GM23338 (cell line): ENCODE data around the gene XYLT1. TPM values are rescaled to one million over a fixed set of nuclear protein-coding genes. Genes with fewer than 3 reads are reported as not detected.

ENCODE experiments used
- ATAC-seq: fragments of 200-7000 bp; cut with Tn5 transposase; 3 replicates; pipeline ENCODE4 v1.9.1; 2020
- DNase-seq: peaks from one replicate; pipeline ENCODE4 v3.0.0-alpha.2; 2015; ENCODE audit warnings: low spot score
- H2AFZ ChIP-seq: fragments of 200-600 bp; sonication (generic); 2 replicates; pipeline ENCODE4 v1.8.0; 2016; ENCODE audit warnings: antibody characterized with exemption, mild to moderate bottlenecking, moderate library complexity
- H3F3A ChIP-seq: fragments of 200-600 bp; sonication (generic); replicated peaks from 2 replicates; pipeline ENCODE4 v1.8.0; 2017; ENCODE audit warnings: antibody characterized with exemption, mixed run types, low read depth
- H3K27ac ChIP-seq: fragments of 200-600 bp; sonication (generic); 2 replicates; pipeline ENCODE4 v1.6.1; 2016; ENCODE audit warnings: low read depth
- H3K27me3 ChIP-seq: fragments of 200-600 bp; sonication (generic); 2 replicates; pipeline ENCODE4 v1.8.0; 2016; ENCODE audit warnings: mild to moderate bottlenecking, mixed run types, moderate library complexity; ENCODE audit not compliant: insufficient read depth
- H3K36me3 ChIP-seq: fragments of 200-600 bp; sonication (generic); 2 replicates; pipeline ENCODE4 v1.8.0; 2016; ENCODE audit warnings: mild to moderate bottlenecking; ENCODE audit not compliant: insufficient read depth
- H3K4me1 ChIP-seq: fragments of 200-600 bp; sonication (generic); 2 replicates; pipeline ENCODE4 v1.8.0; 2016; ENCODE audit warnings: mild to moderate bottlenecking, moderate library complexity; ENCODE audit not compliant: insufficient read depth
- H3K4me2 ChIP-seq: fragments of 200-600 bp; sonication (generic); 2 replicates; pipeline ENCODE4 v1.7.1; 2017; ENCODE audit warnings: mixed run types
- H3K4me3 ChIP-seq: fragments of 200-600 bp; sonication (generic); 2 replicates; pipeline ENCODE4 v1.6.1; 2016; ENCODE audit warnings: mixed run types
- H3K79me2 ChIP-seq: fragments of 200-600 bp; sonication (generic); replicated peaks from 2 replicates; pipeline ENCODE4 v1.8.0; 2017; ENCODE audit warnings: mild to moderate bottlenecking; ENCODE audit not compliant: insufficient read depth
- H3K9me2 ChIP-seq: fragments of 200-600 bp; sonication (generic); 2 replicates; pipeline ENCODE4 v1.8.0; 2017; ENCODE audit not compliant: insufficient read depth
- H4K20me1 ChIP-seq: fragments of 200-600 bp; sonication (generic); replicated peaks from 2 replicates; pipeline ENCODE4 v1.8.0; 2017; ENCODE audit warnings: mild to moderate bottlenecking; ENCODE audit not compliant: insufficient read depth
- H3K27ac Mint-ChIP-seq: 2 replicates; pipeline ENCODE4 v1.8.0; 2020; ENCODE audit warnings: inconsistent platforms, mild to moderate bottlenecking, moderate library complexity, mixed read lengths
- H3K27me3 Mint-ChIP-seq: 3 replicates; pipeline ENCODE4 v1.8.0; 2022; ENCODE audit warnings: low read depth, mild to moderate bottlenecking, moderate library complexity, mixed read lengths, inconsistent platforms; ENCODE audit not compliant: insufficient read depth, poor library complexity
- H3K36me3 Mint-ChIP-seq: 3 replicates; pipeline ENCODE4 v1.8.0; 2021; ENCODE audit warnings: low read depth, mild to moderate bottlenecking, inconsistent platforms, moderate library complexity, mixed read lengths
- H3K4me1 Mint-ChIP-seq: 3 replicates; pipeline ENCODE4 v1.8.0; 2020; ENCODE audit warnings: mild to moderate bottlenecking, inconsistent platforms, mixed read lengths
- H3K4me3 Mint-ChIP-seq: 3 replicates; pipeline ENCODE4 v1.8.0; 2021; ENCODE audit warnings: moderate library complexity, mild to moderate bottlenecking, inconsistent platforms, mixed read lengths
- H3K9me3 Mint-ChIP-seq: 3 replicates; pipeline ENCODE4 v1.8.0; 2020; ENCODE audit warnings: moderate library complexity, mild to moderate bottlenecking, inconsistent platforms, mixed read lengths
- CREB1 ChIP-seq: fragments of 250-450 bp; sonication (Bioruptor Pico); IDR thresholded peaks from 2 replicates; pipeline ENCODE4 v1.5.0; 2020; ENCODE audit warnings: low read depth, mild to moderate bottlenecking, moderate library complexity
- EZH2 ChIP-seq: fragments of 200-600 bp; sonication (generic); IDR thresholded peaks from one replicate; pipeline ENCODE4 v1.8.0; 2017; ENCODE audit warnings: antibody characterized with exemption, mild to moderate bottlenecking, low read depth; ENCODE audit not compliant: unreplicated experiment
- EZH2phosphoT487 ChIP-seq: fragments of 200-600 bp; sonication (generic); IDR thresholded peaks from one replicate; pipeline ENCODE4 v1.8.1; 2018; ENCODE audit warnings: antibody characterized with exemption; ENCODE audit not compliant: unreplicated experiment
- NANOG ChIP-seq: IDR thresholded peaks from 2 replicates; pipeline ENCODE4 v1.6.1; 2016; ENCODE audit warnings: antibody characterized with exemption, borderline replicate concordance
- POLR2AphosphoS5 ChIP-seq: IDR thresholded peaks from 2 replicates; pipeline ENCODE4 v1.6.1; 2016; ENCODE audit warnings: antibody characterized with exemption, low read depth
- ZNF331 ChIP-seq: fragments of 250-450 bp; sonication (Bioruptor Pico); IDR thresholded peaks from 2 replicates; pipeline ENCODE4 v1.5.0; 2020; ENCODE audit warnings: low read depth, mild to moderate bottlenecking, moderate library complexity
- polyA plus RNA-seq: library from polyadenylated mRNA; unstranded; fragments of >200 nt; fragmentation: Nextera tagmentation; extraction: Ambion mirVana; gene quantifications from 2 replicates; pipeline ENCODE4 v1.2.1, GENCODE V29; 2016
- total RNA-seq: library from RNA; depleted of rRNA; stranded (reverse); fragments of >200 nt; shearing (Covaris generic); gene quantifications from 2 replicates; pipeline ENCODE4 v1.2.3, GENCODE V29; 2014
- TF ChIP-seq, protein P1 (sequence below), 2 experiments: fragments of 200-600 bp in 1 of 2; sonication (generic) in 1 of 2; conservative IDR thresholded peaks; 2 replicates each; pipeline versions ENCODE4 v1.5.1 to v1.6.1; 2016 to 2017; ENCODE audit warnings: antibody characterized with exemption in 2 of 2, low read depth in 2 of 2, mild to moderate bottlenecking in 2 of 2, moderate library complexity in 1 of 2
- TF ChIP-seq, protein P2 (sequence below): IDR thresholded peaks from one replicate; pipeline ENCODE4 v1.6.1; 2018; ENCODE audit warnings: antibody characterized with exemption; ENCODE audit not compliant: unreplicated experiment
- TF ChIP-seq, protein P3 (sequence below): fragments of 250-450 bp; sonication (Bioruptor Pico); IDR thresholded peaks from 2 replicates; pipeline ENCODE4 v1.5.0; 2020; ENCODE audit warnings: mild to moderate bottlenecking, moderate library complexity
- TF ChIP-seq, protein P4 (sequence below): IDR thresholded peaks from 2 replicates; pipeline ENCODE4 v1.6.1; 2016; ENCODE audit warnings: antibody characterized with exemption

Gene XYLT1
- total and polyA plus RNA-seq, 2 experiments from 2014 or later = 3.5 to 24.7 TPM

DNA sequence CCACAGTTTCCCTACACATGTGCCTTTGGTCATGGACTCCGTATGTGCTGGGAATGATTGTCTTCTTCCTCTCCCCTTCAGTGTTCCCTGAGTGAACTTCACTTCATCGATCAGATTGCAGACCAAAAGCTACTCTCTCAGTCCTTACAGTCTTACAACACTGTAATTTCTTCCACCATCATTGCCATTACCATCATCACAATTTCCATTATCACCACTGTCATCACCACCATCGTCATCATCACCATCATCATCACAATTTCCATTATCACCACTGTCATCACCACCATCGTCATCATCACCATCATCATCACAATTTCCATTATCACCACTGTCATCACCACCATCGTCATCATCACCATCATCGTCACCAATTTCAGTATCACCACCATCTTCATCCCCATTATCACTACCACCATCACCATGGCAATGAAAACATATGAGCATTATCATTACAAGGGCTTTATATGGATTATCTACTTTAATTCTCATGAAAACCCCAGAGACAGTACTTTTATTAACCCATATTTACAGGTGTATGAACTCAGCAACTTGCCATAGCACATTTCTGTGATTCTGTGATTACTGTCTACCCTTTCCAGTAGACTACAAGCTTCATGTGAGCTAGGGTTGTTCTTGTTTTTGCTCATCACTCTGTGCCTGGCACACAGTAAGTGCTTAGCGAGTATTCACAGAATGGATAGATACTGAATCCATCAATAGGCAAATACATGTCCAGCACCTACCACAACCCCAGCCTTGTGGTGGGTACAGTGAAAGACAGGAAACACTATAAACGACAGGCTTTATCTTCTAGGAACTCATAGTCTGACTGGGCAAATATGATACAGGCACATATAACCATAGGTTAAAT, 327.0 kb downstream of the XYLT1 start:
- TF ChIP-seq, protein P1, sequence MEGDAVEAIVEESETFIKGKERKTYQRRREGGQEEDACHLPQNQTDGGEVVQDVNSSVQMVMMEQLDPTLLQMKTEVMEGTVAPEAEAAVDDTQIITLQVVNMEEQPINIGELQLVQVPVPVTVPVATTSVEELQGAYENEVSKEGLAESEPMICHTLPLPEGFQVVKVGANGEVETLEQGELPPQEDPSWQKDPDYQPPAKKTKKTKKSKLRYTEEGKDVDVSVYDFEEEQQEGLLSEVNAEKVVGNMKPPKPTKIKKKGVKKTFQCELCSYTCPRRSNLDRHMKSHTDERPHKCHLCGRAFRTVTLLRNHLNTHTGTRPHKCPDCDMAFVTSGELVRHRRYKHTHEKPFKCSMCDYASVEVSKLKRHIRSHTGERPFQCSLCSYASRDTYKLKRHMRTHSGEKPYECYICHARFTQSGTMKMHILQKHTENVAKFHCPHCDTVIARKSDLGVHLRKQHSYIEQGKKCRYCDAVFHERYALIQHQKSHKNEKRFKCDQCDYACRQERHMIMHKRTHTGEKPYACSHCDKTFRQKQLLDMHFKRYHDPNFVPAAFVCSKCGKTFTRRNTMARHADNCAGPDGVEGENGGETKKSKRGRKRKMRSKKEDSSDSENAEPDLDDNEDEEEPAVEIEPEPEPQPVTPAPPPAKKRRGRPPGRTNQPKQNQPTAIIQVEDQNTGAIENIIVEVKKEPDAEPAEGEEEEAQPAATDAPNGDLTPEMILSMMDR (conservative IDR thresholded peaks at IDR 0.05; ENCODE audit: low read depth in 2 of 2) = no peak
- no peak for TF ChIP-seq EZH2phosphoT487
- no peak for TF ChIP-seq ZNF331 (CRISPR knock-in tag)
- TF ChIP-seq, protein P2, sequence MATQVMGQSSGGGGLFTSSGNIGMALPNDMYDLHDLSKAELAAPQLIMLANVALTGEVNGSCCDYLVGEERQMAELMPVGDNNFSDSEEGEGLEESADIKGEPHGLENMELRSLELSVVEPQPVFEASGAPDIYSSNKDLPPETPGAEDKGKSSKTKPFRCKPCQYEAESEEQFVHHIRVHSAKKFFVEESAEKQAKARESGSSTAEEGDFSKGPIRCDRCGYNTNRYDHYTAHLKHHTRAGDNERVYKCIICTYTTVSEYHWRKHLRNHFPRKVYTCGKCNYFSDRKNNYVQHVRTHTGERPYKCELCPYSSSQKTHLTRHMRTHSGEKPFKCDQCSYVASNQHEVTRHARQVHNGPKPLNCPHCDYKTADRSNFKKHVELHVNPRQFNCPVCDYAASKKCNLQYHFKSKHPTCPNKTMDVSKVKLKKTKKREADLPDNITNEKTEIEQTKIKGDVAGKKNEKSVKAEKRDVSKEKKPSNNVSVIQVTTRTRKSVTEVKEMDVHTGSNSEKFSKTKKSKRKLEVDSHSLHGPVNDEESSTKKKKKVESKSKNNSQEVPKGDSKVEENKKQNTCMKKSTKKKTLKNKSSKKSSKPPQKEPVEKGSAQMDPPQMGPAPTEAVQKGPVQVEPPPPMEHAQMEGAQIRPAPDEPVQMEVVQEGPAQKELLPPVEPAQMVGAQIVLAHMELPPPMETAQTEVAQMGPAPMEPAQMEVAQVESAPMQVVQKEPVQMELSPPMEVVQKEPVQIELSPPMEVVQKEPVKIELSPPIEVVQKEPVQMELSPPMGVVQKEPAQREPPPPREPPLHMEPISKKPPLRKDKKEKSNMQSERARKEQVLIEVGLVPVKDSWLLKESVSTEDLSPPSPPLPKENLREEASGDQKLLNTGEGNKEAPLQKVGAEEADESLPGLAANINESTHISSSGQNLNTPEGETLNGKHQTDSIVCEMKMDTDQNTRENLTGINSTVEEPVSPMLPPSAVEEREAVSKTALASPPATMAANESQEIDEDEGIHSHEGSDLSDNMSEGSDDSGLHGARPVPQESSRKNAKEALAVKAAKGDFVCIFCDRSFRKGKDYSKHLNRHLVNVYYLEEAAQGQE = no peak
- no peak for TF ChIP-seq POLR2AphosphoS5
- TF ChIP-seq, protein P3, sequence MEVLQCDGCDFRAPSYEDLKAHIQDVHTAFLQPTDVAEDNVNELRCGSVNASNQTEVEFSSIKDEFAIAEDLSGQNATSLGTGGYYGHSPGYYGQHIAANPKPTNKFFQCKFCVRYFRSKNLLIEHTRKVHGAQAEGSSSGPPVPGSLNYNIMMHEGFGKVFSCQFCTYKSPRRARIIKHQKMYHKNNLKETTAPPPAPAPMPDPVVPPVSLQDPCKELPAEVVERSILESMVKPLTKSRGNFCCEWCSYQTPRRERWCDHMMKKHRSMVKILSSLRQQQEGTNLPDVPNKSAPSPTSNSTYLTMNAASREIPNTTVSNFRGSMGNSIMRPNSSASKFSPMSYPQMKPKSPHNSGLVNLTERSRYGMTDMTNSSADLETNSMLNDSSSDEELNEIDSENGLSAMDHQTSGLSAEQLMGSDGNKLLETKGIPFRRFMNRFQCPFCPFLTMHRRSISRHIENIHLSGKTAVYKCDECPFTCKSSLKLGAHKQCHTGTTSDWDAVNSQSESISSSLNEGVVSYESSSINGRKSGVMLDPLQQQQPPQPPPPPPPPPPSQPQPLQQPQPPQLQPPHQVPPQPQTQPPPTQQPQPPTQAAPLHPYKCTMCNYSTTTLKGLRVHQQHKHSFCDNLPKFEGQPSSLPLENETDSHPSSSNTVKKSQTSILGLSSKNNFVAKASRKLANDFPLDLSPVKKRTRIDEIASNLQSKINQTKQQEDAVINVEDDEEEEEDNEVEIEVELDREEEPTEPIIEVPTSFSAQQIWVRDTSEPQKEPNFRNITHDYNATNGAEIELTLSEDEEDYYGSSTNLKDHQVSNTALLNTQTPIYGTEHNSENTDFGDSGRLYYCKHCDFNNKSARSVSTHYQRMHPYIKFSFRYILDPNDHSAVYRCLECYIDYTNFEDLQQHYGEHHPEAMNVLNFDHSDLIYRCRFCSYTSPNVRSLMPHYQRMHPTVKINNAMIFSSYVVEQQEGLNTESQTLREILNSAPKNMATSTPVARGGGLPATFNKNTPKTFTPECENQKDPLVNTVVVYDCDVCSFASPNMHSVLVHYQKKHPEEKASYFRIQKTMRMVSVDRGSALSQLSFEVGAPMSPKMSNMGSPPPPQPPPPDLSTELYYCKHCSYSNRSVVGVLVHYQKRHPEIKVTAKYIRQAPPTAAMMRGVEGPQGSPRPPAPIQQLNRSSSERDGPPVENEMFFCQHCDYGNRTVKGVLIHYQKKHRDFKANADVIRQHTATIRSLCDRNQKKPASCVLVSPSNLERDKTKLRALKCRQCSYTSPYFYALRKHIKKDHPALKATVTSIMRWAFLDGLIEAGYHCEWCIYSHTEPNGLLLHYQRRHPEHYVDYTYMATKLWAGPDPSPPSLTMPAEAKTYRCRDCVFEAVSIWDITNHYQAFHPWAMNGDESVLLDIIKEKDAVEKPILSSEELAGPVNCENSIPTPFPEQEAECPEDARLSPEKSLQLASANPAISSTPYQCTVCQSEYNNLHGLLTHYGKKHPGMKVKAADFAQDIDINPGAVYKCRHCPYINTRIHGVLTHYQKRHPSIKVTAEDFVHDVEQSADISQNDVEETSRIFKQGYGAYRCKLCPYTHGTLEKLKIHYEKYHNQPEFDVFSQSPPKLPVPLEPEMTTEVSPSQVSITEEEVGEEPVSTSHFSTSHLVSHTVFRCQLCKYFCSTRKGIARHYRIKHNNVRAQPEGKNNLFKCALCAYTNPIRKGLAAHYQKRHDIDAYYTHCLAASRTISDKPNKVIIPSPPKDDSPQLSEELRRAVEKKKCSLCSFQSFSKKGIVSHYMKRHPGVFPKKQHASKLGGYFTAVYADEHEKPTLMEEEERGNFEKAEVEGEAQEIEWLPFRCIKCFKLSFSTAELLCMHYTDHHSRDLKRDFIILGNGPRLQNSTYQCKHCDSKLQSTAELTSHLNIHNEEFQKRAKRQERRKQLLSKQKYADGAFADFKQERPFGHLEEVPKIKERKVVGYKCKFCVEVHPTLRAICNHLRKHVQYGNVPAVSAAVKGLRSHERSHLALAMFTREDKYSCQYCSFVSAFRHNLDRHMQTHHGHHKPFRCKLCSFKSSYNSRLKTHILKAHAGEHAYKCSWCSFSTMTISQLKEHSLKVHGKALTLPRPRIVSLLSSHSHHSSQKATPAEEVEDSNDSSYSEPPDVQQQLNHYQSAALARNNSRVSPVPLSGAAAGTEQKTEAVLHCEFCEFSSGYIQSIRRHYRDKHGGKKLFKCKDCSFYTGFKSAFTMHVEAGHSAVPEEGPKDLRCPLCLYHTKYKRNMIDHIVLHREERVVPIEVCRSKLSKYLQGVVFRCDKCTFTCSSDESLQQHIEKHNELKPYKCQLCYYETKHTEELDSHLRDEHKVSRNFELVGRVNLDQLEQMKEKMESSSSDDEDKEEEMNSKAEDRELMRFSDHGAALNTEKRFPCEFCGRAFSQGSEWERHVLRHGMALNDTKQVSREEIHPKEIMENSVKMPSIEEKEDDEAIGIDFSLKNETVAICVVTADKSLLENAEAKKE (CRISPR knock-in tag) = no peak
- no peak for TF ChIP-seq NANOG
- TF ChIP-seq CREB1 (CRISPR knock-in tag) = no peak
- TF ChIP-seq EZH2 = no peak
- TF ChIP-seq, protein P4, sequence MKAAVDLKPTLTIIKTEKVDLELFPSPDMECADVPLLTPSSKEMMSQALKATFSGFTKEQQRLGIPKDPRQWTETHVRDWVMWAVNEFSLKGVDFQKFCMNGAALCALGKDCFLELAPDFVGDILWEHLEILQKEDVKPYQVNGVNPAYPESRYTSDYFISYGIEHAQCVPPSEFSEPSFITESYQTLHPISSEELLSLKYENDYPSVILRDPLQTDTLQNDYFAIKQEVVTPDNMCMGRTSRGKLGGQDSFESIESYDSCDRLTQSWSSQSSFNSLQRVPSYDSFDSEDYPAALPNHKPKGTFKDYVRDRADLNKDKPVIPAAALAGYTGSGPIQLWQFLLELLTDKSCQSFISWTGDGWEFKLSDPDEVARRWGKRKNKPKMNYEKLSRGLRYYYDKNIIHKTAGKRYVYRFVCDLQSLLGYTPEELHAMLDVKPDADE = no peak
- Histone ChIP-seq H2AFZ (no peak overlapping the region), H3K27ac (no peak overlapping the region), H4K20me1 (no peaks in the 10 kb centered on the region; the same call in none of the 2 replicates), H3K79me2 (no peaks in the 10 kb centered on the region), H3K4me1 (no peaks in the 10 kb centered on the region), H3K9me2 (no peaks in the 10 kb centered on the region; the same call in 1 of the 2 replicates), H3K27me3 (no peaks in the 10 kb centered on the region), H3K36me3 (no peaks in the 10 kb centered on the region), H3K4me2 (no peak overlapping the region), H3K4me3 (no peak overlapping the region), H3F3A (no peaks in the 10 kb centered on the region)
- no peak overlapping the region for H3K4me3 Mint-ChIP-seq
- H3K4me1 Mint-ChIP-seq = no peaks in the 10 kb centered on the region
- H3K27ac Mint-ChIP-seq = no peak overlapping the region
- no peak for DNase-seq
- ATAC-seq = no peak
- H3K9me3 Mint-ChIP-seq = no peaks in the 10 kb centered on the region
- H3K27me3 Mint-ChIP-seq = no peaks in the 10 kb centered on the region
- no peaks in the 10 kb centered on the region for H3K36me3 Mint-ChIP-seq
